HepG2 (cell line): ENCODE results near the gene EXPH5. TPM values are rescaled to one million over a fixed set of nuclear protein-coding genes. Genes with fewer than 3 reads are reported as not detected.
A peak's percentile ranks its signal among the peaks of the same experiment; 100 is the strongest.

Experiments
- ARID2 ChIP-seq: sonication (generic); formaldehyde crosslinking; IDR thresholded peaks from 2 replicates; pipeline ENCODE4 v1.8.1; 2022; ENCODE audit warnings: mild to moderate bottlenecking, missing genetic modification reagents, borderline replicate concordance
- ELF4 ChIP-seq: sonication (generic); formaldehyde crosslinking; IDR thresholded peaks from 2 replicates; pipeline ENCODE4 v1.5.0; 2020; ENCODE audit warnings: missing genetic modification reagents, mild to moderate bottlenecking, moderate library complexity, borderline replicate concordance
- EZH2 ChIP-seq: conservative IDR thresholded peaks from 2 replicates; pipeline ENCODE4 v1.6.1; 2012; ENCODE audit warnings: mild to moderate bottlenecking, low read depth, low read length, moderate library complexity
- JDP2 ChIP-seq: sonication (generic); formaldehyde crosslinking; IDR thresholded peaks from 2 replicates; pipeline ENCODE4 v1.8.1; 2022; ENCODE audit warnings: missing genetic modification reagents, borderline replicate concordance
- MAZ ChIP-seq, 2 experiments: sonication (generic) in 1 of 2; formaldehyde crosslinking in 1 of 2; IDR thresholded peaks; 2 replicates each; pipeline versions ENCODE4 v1.5.0 to v1.6.1; 2012 to 2020; ENCODE audit warnings: low read depth in 2 of 2, mild to moderate bottlenecking in 2 of 2, borderline replicate concordance in 1 of 2, improper control_type of control experiment in 1 of 2, low read length in 1 of 2, missing genetic modification reagents in 1 of 2, moderate library complexity in 1 of 2
- PITX1 ChIP-seq: sonication (generic); formaldehyde crosslinking; IDR thresholded peaks from 2 replicates; pipeline ENCODE4 v1.5.1; 2020; ENCODE audit warnings: mild to moderate bottlenecking, missing genetic modification reagents
- RBM39 ChIP-seq: fragments of 200-400 bp; formaldehyde crosslinking; IDR thresholded peaks from one replicate; pipeline ENCODE4 v1.6.1; 2018; ENCODE audit warnings: antibody characterized with exemption, mild to moderate bottlenecking, low read depth, low read length; ENCODE audit not compliant: poor library complexity, severe bottlenecking
- RFX1 ChIP-seq: fragments of 450-650 bp; IDR thresholded peaks from 2 replicates; pipeline ENCODE4 v1.6.1; 2017
- RNF2 ChIP-seq: fragments of 450-650 bp; conservative IDR thresholded peaks from 2 replicates; pipeline ENCODE4 v1.6.1; 2016; ENCODE audit warnings: low read depth
- SALL1 ChIP-seq: sonication (generic); formaldehyde crosslinking; IDR thresholded peaks from 2 replicates; pipeline ENCODE4 v1.8.0; 2022; ENCODE audit warnings: mild to moderate bottlenecking, missing genetic modification reagents
- SOX6 ChIP-seq, 2 experiments: fragments of 450-650 bp in 1 of 2; sonication (generic) in 1 of 2; formaldehyde crosslinking in 1 of 2; IDR thresholded peaks; 2 replicates each; pipeline versions ENCODE4 v1.4.0 to v1.6.1; 2017 to 2020; ENCODE audit warnings: antibody characterized with exemption in 1 of 2, mild to moderate bottlenecking in 1 of 2, missing genetic modification reagents in 1 of 2
- TRIM22 ChIP-seq: fragments of 450-650 bp; IDR thresholded peaks from 2 replicates; pipeline ENCODE4 v1.6.1; 2017
- U2AF2 ChIP-seq: fragments of 200-400 bp; formaldehyde crosslinking; IDR thresholded peaks from 2 replicates; pipeline ENCODE4 v1.6.1; 2017; ENCODE audit warnings: low read depth, mild to moderate bottlenecking, low read length
- ZBTB2 ChIP-seq: sonication (generic); formaldehyde crosslinking; IDR thresholded peaks from 2 replicates; pipeline ENCODE4 v1.8.0; 2022; ENCODE audit warnings: low read depth, missing genetic modification reagents
- ZFYVE20 ChIP-seq: sonication (generic); formaldehyde crosslinking; IDR thresholded peaks from 2 replicates; pipeline ENCODE4 v1.8.0; 2023; ENCODE audit warnings: low read depth, mild to moderate bottlenecking, moderate library complexity, missing genetic modification reagents, borderline replicate concordance
- ZNF256 ChIP-seq: sonication (generic); formaldehyde crosslinking; conservative IDR thresholded peaks from 2 replicates; pipeline ENCODE4 v1.4.0; 2020; ENCODE audit warnings: missing genetic modification reagents
- ZNF574 ChIP-seq: sonication (generic); formaldehyde crosslinking; IDR thresholded peaks from 2 replicates; pipeline ENCODE4 v1.4.0; 2020; ENCODE audit warnings: missing genetic modification reagents
- ZNF678 ChIP-seq: sonication (generic); formaldehyde crosslinking; IDR thresholded peaks from 2 replicates; pipeline ENCODE4 v1.4.0; 2020; ENCODE audit warnings: mild to moderate bottlenecking, missing genetic modification reagents
- ZNF713 ChIP-seq: sonication (generic); formaldehyde crosslinking; IDR thresholded peaks from 2 replicates; pipeline ENCODE4 v1.4.0; 2020; ENCODE audit warnings: mild to moderate bottlenecking, missing genetic modification reagents
- polyA plus RNA-seq, 8 experiments: library from polyadenylated mRNA; depleted of rRNA in 3 of 8; stranded (reverse) in 7 of 8; unstranded in 1 of 8; fragments of >200 nt; fragmentation: Illumina TruSeq in 4 of 8; extraction: Trizol in 4 of 8; gene quantifications; 2 replicates each; pipeline versions ENCODE4 v1.2.1 to v1.2.3, GENCODE V29; 2011 to 2016; ENCODE audit warnings: low read depth in 4 of 8, missing spikeins in 1 of 8, mixed read lengths in 1 of 8; ENCODE audit not compliant: insufficient read depth in 1 of 8
- total RNA-seq, 5 experiments: library from RNA; depleted of rRNA; stranded (reverse); fragments of >200 nt; fragmentation: Illumina TruSeq; extraction: Trizol; gene quantifications; 2 replicates each; pipeline ENCODE4 v1.2.3, GENCODE V29; 2016; ENCODE audit warnings: low read depth in 1 of 5
- TF ChIP-seq, protein P1 (sequence below): sonication (generic); formaldehyde crosslinking; IDR thresholded peaks from 2 replicates; pipeline ENCODE4 v1.4.0; 2020; ENCODE audit warnings: mild to moderate bottlenecking, missing genetic modification reagents
- TF ChIP-seq, protein P2 (sequence below): sonication (generic); formaldehyde crosslinking; IDR thresholded peaks from 2 replicates; pipeline ENCODE4 v1.9.0; 2021; ENCODE audit warnings: missing genetic modification reagents, mild to moderate bottlenecking, borderline replicate concordance

The EXPH5 gene
- total and polyA plus RNA-seq, 2 of the 13 experiments (the other 11 are each of a cell fraction or from before 2014, with no cell fraction given), result under 0.01 to 0.02 TPM

DNA sequence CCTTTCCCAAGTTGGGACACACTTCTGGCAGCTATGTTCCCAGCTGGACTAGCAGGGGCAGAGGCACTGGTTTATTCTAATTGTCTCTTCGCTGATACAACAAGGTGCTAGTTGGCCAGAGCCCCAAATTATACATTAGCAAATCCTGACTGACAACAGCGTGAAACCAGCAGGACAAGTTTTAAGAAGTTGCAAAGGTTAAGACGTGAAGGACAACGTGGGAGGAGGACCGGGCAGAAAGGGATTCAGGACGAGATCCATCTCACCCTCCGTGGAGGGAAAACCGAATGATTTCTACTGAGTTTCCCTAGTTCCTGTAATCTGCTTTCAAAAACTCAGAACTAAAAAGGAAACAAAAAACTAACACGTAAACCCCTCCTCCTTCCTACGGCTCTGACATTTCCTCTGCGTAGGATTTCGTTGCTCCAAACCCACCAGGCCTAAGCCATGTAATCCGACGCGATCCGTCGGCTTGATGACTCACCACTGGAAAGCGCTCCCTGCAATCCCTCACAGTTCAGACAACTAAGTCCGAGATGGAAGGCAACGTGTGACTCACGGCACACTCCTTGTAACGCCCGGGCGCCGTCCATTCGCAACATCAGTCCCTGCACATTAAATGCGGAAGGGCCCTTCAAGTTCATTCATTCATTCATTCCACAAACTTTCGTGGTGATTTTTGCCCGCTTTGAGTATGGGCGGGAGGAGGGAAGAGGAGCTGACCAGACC lies 96.1 kb downstream of the EXPH5 start (continued):
- no peak for TF ChIP-seq ZNF256 (CRISPR knock-in tag)
- no peak for TF ChIP-seq RFX1
- peak; percentile 56; the same call in 1 of the 2 replicates for TF ChIP-seq PITX1
- TF ChIP-seq ZNF713 (CRISPR knock-in tag), result no peak
- TF ChIP-seq ZFYVE20 (CRISPR knock-in tag), result 0 out of 2 replicates have a peak, but pooled peaks have one; percentile 55
- TF ChIP-seq TRIM22, result no peak
- no peak for TF ChIP-seq ELF4 (CRISPR knock-in tag)
- TF ChIP-seq SOX6 (IDR thresholded peaks at IDR 0.05), result no peak
- no peak for TF ChIP-seq SOX6 (CRISPR knock-in tag; IDR thresholded peaks at IDR 0.05)
- no peak for TF ChIP-seq U2AF2
- peak; percentile 63; the same call in 1 of the 2 replicates for TF ChIP-seq ARID2
- no peak; the same call in 1 of the 2 replicates for TF ChIP-seq ZNF574 (CRISPR knock-in tag)
- peak; percentile 66 for TF ChIP-seq SALL1 (CRISPR knock-in tag)
- no peak for TF ChIP-seq RBM39
- TF ChIP-seq, protein P1, sequence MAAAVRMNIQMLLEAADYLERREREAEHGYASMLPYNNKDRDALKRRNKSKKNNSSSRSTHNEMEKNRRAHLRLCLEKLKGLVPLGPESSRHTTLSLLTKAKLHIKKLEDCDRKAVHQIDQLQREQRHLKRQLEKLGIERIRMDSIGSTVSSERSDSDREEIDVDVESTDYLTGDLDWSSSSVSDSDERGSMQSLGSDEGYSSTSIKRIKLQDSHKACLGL, result no peak
- TF ChIP-seq, protein P2, sequence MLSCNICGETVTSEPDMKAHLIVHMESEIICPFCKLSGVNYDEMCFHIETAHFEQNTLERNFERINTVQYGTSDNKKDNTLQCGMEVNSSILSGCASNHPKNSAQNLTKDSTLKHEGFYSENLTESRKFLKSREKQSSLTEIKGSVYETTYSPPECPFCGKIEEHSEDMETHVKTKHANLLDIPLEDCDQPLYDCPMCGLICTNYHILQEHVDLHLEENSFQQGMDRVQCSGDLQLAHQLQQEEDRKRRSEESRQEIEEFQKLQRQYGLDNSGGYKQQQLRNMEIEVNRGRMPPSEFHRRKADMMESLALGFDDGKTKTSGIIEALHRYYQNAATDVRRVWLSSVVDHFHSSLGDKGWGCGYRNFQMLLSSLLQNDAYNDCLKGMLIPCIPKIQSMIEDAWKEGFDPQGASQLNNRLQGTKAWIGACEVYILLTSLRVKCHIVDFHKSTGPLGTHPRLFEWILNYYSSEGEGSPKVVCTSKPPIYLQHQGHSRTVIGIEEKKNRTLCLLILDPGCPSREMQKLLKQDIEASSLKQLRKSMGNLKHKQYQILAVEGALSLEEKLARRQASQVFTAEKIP (CRISPR knock-in tag), result no peak
- no peak for TF ChIP-seq MAZ (IDR thresholded peaks at IDR 0.05; ENCODE audit: borderline replicate concordance, low read depth, low read length)
- no peak for TF ChIP-seq MAZ (CRISPR knock-in tag; IDR thresholded peaks at IDR 0.05; ENCODE audit: low read depth)
- TF ChIP-seq ZNF678 (CRISPR knock-in tag), result no peak
- TF ChIP-seq JDP2 (CRISPR knock-in tag), result no peak; the same call in 1 of the 2 replicates
- no peak for TF ChIP-seq ZBTB2
- peak; percentile 25; the same call in 1 of the 2 replicates for TF ChIP-seq RNF2
- TF ChIP-seq EZH2, result no peak
